ENCODE data around the gene ACSF3. TPM values are rescaled to one million over a fixed set of nuclear protein-coding genes. Genes with fewer than 3 reads are reported as not detected.

Gene ACSF3
- total RNA-seq, 1 experiment from 2014 or later = 21.8 TPM

GRCh38 chr16:89138513-89138795, 44.8 kb downstream of the ACSF3 start:
- no peaks in the 10 kb centered on the region for H3K36me3 ChIP-seq
- no peaks in the 10 kb centered on the region for H3K9me3 ChIP-seq
- no peak for DNase-seq
- no peak overlapping the region for H3K4me3 ChIP-seq
- no peaks in the 10 kb centered on the region for H3K27me3 ChIP-seq

DNA sequence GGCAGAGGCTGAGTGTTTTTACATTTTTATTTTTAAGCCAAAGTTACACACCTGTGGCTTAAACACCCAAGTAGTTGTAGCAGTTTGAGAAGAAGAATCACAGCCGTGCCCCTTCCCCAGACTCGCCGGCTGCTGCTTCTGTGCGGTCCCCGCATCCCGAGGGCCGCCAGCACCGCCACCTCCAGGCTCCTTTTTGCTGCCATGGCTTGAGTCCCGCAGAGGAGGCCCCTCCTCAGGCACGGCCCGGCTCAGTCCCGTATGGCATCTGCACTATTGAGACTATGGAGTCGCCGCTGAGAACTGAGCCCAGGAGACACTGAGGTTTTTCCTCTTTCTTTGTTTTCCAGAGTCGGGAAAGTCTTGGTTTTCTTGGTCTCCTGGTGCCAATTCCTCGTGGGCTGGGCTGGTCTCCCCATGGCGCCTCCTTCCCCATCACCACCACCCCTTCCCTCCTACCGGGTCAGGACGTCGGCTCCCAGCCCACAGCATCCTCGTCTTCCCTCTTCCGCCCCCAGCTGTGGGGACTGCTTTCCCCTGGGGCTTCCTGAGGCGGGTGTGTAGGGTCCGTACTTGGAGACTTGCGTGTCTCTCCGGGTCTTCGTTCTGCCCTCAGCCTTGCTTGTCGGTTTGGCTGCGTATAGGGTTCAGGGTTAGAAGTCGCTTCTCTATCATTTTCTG, 45.3 kb downstream of the ACSF3 start:
- no peak overlapping the region for H3K4me3 ChIP-seq
- DNase-seq = no peak
- H3K9me3 ChIP-seq = no peaks in the 10 kb centered on the region
- H3K36me3 ChIP-seq = no peaks in the 10 kb centered on the region
- H3K27me3 ChIP-seq = no peaks in the 10 kb centered on the region

DNA sequence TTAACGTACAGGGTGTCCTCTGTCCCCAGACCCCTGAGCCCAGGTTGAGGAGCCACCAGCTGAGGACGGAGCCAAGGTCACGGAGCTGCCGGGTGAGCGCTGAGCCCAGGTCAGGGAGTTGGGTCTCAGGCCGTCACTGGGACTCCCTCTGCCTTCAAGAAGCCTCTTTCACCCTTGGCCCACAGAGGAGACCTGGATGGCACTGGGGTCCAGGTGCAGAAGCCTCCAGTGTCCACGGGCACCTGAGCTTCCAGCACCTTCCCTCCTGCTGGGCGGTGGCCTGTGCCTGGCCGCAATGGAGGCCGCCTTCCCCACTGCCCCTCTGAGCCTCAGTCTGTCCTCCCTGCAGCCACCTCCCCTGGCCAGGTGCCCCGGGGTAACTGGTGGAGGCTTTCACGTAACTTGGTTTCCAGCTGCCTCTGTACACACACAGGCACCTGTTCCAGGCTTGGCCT, 46.3 kb downstream of the ACSF3 start:
- Histone ChIP-seq H3K4me3 (no peak overlapping the region), H3K36me3 (no peaks in the 10 kb centered on the region), H3K27me3 (no peaks in the 10 kb centered on the region), H3K9me3 (no peaks in the 10 kb centered on the region)
- DNase-seq = no peak

DNA sequence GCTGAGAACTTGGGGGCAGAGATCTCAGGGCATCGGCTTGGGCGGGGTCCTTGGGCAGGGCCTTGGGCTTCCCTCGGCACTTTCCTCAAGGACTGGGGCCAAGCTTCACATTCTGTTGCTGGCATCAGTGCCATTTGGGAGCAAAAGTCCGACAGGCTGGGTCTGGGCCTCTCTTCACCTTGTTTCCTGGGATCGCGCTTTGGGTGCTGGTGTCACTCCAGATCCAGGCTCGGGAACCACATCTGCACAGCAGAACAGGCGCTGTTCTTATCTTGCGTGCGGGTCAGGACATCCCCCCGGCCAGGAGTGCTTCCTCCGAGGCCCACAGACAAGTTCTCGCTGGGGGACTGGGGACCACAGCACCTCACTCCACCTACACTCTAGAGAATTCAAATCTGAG, 46.7 kb downstream of the ACSF3 start:
- Histone ChIP-seq H3K4me3 (no peak overlapping the region), H3K9me3 (no peaks in the 10 kb centered on the region), H3K36me3 (no peaks in the 10 kb centered on the region), H3K27me3 (no peaks in the 10 kb centered on the region)
- no peak for DNase-seq

DNA sequence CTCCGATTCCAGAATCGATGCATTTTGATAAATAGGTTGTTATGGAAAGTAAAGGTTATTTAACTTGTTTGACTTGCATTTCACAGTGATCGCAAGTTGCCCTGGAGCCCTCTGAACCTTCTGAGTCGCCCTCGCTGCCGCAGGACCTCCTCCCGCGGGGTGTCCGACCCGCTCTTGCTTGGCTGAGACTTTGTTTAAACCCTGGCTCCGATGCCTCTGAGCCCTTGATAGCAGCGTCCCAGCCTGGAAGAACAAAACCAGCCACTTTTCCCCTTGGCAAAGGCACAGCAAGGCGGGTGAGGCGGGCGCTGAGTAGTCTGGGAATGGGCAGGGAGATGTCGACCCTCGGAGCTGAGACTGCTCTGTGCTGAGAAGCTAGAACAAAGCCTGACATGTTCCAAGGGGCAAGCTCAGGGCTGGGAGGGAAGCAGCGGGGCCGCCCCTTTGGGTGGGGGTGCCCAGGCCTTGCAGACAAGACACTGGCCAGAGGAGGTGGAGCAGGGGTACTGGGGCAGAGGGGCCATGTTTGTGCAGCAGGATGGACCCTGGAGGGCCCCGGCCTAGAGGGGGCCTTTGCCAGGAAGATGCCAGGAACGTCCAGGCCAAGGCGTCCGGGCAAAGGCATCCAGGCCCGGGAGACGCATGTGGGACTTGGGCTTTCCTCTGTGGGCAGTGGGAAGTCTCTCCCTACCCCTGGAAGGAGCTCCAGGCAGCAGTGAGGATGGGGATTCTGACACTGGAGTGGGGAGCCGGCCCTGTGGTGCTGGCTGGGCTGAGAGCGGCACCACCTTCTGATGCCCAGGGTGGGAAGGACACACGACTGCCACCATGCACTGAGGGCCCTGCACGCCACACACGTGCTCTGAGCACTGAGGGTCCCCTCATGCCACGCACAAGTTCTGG, 47.6 kb downstream of the ACSF3 start:
- no peaks in the 10 kb centered on the region for H3K36me3 ChIP-seq
- H3K9me3 ChIP-seq = no peaks in the 10 kb centered on the region
- DNase-seq = no peak
- no peaks in the 10 kb centered on the region for H3K27me3 ChIP-seq
- no peak overlapping the region for H3K4me3 ChIP-seq

- no peaks in the 10 kb centered on the region for H3K9me3 ChIP-seq
- no peaks in the 10 kb centered on the region for H3K36me3 ChIP-seq
- no peak for DNase-seq
- H3K4me3 ChIP-seq = no peak overlapping the region
- H3K27me3 ChIP-seq = no peaks in the 10 kb centered on the region
These were observed 48.2 kb downstream of the ACSF3 start for GRCh38 chr16:89141884-89142267.

DNA sequence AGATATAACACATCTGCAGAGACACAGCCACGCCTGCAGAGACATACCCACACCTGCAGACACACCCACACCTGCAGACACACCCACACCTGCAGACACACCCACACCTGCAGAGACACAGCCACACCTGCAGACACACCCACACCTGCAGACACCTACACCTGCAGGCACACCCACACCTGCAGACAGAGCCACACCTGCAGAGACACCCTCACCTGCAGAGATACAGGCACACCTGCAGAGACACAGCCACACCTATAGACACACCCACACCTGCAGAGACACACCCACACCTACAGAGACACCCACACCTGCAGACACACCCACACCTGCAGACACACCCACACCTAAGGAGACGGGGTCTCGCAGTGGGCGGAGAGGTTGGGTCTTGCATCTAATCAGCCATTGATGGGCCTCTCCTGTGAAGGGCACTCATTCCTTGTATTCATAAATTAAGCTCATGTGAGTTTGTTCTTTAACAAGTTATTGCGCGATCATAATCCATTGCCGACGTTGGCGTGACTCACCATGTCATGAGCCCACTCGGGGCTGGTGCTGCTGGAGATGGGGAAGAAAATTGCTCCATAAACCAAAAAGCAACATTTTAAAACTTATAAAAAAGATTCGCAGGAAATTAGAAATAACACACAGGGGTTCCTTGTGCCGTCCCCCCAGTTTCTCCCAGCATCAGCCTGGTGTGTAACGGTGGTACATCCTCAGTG, 49.0 kb downstream of the ACSF3 start:
- no peaks in the 10 kb centered on the region for H3K9me3 ChIP-seq
- no peak for DNase-seq
- no peaks in the 10 kb centered on the region for H3K27me3 ChIP-seq
- no peaks in the 10 kb centered on the region for H3K36me3 ChIP-seq
- no peak overlapping the region for H3K4me3 ChIP-seq

GRCh38 chr16:89143201-89143741, 49.6 kb downstream of the ACSF3 start:
- no peak for DNase-seq
- no peak overlapping the region for H3K4me3 ChIP-seq
- no peaks in the 10 kb centered on the region for H3K27me3 ChIP-seq
- no peaks in the 10 kb centered on the region for H3K36me3 ChIP-seq
- H3K9me3 ChIP-seq = no peaks in the 10 kb centered on the region

GRCh38 chr16:89143911-89144675, 50.4 kb downstream of the ACSF3 start:
- DNase-seq = no peak
- H3K36me3 ChIP-seq = no peaks in the 10 kb centered on the region
- no peaks in the 10 kb centered on the region for H3K9me3 ChIP-seq
- H3K27me3 ChIP-seq = no peaks in the 10 kb centered on the region
- H3K4me3 ChIP-seq = no peak overlapping the region

DNA sequence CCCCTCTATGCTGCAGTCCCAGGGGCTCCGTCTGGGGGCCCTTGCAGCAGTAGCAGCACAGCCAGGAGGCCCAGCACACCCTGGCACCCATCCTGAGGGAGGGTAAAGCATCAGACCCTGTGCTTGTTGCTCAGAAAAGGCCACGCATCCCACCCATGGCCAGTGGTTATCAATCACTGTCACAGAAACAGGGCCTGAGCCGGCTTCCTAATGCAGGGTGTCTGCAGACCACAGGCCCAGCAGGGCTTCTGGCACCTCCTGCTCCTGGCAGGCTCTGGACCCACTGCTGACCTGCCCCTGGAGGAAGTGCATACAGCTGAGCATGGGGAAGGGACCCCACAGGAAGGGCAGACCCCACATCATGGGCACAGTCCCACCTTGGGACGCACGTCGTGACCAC, 51.0 kb downstream of the ACSF3 start:
- H3K27me3 ChIP-seq = no peaks in the 10 kb centered on the region
- H3K9me3 ChIP-seq = no peaks in the 10 kb centered on the region
- DNase-seq = no peak

DNA sequence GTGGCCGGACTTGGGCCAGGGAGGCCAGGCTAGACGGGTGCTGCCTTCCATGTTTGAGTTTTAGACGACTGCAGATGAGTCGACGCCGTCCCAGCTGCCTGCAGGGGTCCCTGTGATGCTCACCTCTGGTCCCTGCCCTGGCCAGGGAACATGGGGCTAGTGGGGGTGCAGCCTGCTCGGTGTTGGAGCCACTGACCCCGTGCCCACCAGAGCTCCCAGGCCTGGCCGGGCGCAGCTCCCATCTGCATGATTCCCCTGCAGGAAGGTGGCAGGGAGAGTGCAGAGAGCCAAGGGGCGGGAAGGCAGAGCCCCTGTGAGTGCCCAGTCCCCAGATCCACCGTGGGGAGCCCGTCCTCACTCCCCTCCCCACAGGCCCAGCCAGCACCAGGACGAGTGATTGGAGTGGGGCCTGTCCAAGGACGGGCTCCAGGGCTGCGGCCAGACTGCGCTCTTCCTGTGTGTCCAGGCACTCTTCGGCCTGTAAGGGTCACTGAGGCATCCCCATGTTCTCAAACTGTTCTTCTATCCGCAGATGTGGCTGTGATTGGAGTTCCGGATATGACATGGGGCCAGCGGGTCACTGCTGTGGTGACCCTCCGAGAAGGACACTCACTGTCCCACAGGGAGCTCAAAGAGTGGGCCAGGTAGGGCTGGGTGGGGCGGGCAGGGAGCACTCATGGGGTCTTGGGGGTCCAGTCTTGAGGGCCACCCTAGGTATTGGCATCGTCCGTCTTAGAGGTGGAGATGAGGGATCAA, 51.9 kb downstream of the ACSF3 start:
- H3K9me3 ChIP-seq = no peaks in the 10 kb centered on the region
- H3K4me3 ChIP-seq = no peak overlapping the region
- no peaks in the 10 kb centered on the region for H3K36me3 ChIP-seq
- H3K27me3 ChIP-seq = no peaks in the 10 kb centered on the region
- no peak for DNase-seq

More for the DNA sequence above, 51.0 kb downstream of the ACSF3 start:
- Histone ChIP-seq H3K4me3 (no peak overlapping the region), H3K36me3 (no peaks in the 10 kb centered on the region)

GRCh38 chr16:89146211-89147005, 52.8 kb downstream of the ACSF3 start:
- no peak overlapping the region for H3K4me3 ChIP-seq
- no peaks in the 10 kb centered on the region for H3K36me3 ChIP-seq
- no peaks in the 10 kb centered on the region for H3K27me3 ChIP-seq
- DNase-seq = no peak
- no peaks in the 10 kb centered on the region for H3K9me3 ChIP-seq

DNA sequence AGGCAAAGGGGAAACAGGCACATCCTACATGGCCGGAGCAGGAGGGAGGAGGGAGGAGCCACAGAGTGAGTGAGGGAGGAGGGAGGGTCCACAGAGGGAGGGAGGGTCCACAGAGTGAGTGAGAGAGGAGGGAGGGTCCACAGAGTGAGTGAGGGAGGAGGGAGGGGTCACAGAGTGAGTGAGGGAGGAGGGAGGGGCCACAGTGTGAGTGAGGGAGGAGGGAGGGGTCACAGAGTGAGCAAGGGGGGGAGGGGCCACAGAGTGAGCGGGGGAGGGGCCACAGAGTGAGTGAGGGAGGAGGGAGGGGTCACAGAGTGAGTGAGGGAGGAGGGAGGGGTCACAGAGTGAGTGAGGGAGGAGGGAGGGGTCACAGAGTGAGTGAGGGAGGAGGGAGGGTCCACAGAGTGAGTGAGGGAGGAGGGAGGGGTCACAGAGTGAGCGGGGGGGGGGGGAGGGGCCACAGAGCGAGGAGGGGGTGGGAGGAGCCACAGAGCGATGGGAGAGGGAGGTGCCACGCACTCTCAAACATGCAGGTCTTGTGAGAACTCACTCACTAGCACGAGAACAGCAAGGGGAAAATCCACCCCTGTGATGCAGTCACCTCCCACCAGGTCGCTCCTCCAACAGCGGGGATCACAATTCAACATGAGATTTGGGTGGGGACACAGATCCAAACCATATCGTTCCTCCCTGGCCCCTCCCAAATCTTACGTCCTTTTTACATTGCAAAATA, 53.6 kb downstream of the ACSF3 start:
- no peaks in the 10 kb centered on the region for H3K9me3 ChIP-seq
- no peak for DNase-seq
- H3K36me3 ChIP-seq = no peaks in the 10 kb centered on the region
- H3K27me3 ChIP-seq = no peaks in the 10 kb centered on the region
- no peak overlapping the region for H3K4me3 ChIP-seq

DNA sequence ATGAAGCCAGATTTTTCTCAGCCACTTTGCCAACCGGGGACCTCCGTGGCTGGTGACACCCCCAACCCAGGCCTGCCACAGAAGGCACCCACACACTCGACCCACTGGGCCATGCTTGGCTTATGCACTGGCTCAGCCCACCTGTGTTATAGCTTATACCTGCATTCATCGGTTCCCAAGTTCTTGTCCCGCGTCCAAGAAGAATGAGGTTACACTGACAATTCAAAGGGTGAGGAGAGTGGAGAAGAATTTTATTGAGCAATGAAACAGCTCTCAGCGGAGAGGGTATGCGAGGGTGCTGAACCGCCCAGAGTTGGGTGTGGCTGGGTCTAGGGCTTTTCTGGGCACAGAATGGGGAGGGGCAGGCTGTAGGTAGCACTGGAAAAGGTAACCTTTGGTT, 55.7 kb downstream of the ACSF3 start:
- Histone ChIP-seq H3K4me3 (no peak overlapping the region), H3K36me3 (no peaks in the 10 kb centered on the region), H3K9me3 (no peaks in the 10 kb centered on the region), H3K27me3 (no peaks in the 10 kb centered on the region)
- no peak for DNase-seq

Data from MG63 (cell line).